ENCODE data around the gene HOXB1. TPM values are rescaled to one million over a fixed set of nuclear protein-coding genes. Genes with fewer than 3 reads are reported as not detected.

HOXB1 gene
- total and polyA plus RNA-seq, 2 experiments from 2014 or later = not detected

- H2AFZ ChIP-seq = no peak overlapping the region
- no peak overlapping the region for H3K4me2 ChIP-seq (ENCODE audit: unreplicated experiment)
- H4K20me1 ChIP-seq (ENCODE audit: insufficient read depth) = no peaks in the 10 kb centered on the region
- no peak for TF ChIP-seq EZH2phosphoT487 (IDR thresholded peaks at IDR 0.05; ENCODE audit: insufficient read depth, low read depth)
- no peak for TF ChIP-seq EZH2 (IDR thresholded peaks at IDR 0.05; ENCODE audit: insufficient read depth, poor library complexity, severe bottlenecking)
- peaks cover 34% of the 10 kb centered on the region for H3F3A ChIP-seq (ENCODE audit: insufficient read depth)
- in situ Hi-C loops (cut with MboI) = no loop called here
- H3K9me3 ChIP-seq (ENCODE audit: low read depth) = no peaks in the 10 kb centered on the region
- H3K9me2 ChIP-seq (ENCODE audit: insufficient read depth) = no peaks in the 10 kb centered on the region
- no peak for DNase-seq
- no peak overlapping the region for H3K4me3 ChIP-seq
- peaks cover 34% of the 10 kb centered on the region for H3K4me1 ChIP-seq (ENCODE audit: insufficient read depth)
- H3K79me2 ChIP-seq (ENCODE audit: insufficient read depth) = peaks cover 37% of the 10 kb centered on the region
- H3K27ac ChIP-seq = no peak overlapping the region
- WGBS, 2 experiments (ENCODE audit: low coverage in 1 of 2, low lambda C conversion rate in 2 of 2, missing lambda C conversion rate in 2 of 2) = 83 to 93% methylated on average over 16 to 68 of the region's 70 CpGs
- no peaks in the 10 kb centered on the region for H3K27me3 ChIP-seq (replicated peaks; ENCODE audit: insufficient read depth)
- no peak overlapping the region for H3K9ac ChIP-seq
- no peaks in the 10 kb centered on the region; the same call in 1 of the 2 replicates for H3K36me3 ChIP-seq (ENCODE audit: low read depth)
Observed at GRCh38 chr17:48550502-48551213, 19.8 kb upstream of the HOXB1 start.

DNA sequence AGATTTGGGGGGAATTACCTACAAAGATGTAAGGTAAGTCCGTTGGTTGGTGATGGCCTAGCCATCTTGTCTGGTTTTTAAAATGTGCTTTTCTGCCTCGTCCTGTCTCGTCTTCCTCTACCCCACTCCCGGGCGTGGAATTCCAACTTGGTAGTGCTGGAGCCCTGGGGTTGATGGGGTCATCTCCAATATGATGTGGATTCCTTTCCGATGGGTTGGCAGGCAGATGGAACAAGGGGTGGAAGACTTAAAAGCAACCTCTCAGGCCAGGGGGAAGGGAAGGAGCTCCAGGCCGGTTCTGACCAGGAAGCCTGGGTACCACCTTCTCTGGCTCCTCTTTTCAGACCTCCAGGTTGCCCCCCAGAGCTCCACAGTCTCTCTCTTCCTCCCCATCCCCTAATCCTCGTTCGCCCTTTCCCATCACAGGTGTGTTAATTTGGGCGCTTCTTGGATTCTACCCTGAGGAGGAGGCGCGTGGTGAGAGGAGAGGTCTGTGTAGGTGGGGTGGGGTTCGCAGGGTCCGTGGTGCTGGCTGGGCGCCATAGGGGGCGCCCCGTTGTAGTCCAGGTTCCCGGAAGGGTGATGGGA lies 19.2 kb upstream of the HOXB1 start:
- WGBS, 2 experiments (ENCODE audit: low coverage in 1 of 2, low lambda C conversion rate in 2 of 2, missing lambda C conversion rate in 2 of 2) = 72 to 88% methylated on average over 13 to 18 of the region's 18 CpGs
- Histone ChIP-seq H3F3A (ENCODE audit: insufficient read depth) (peaks cover 39% of the 10 kb centered on the region), H3K36me3 (ENCODE audit: low read depth) (no peaks in the 10 kb centered on the region; the same call in 1 of the 2 replicates), H3K9me2 (ENCODE audit: insufficient read depth) (no peaks in the 10 kb centered on the region), H2AFZ (no peak overlapping the region), H3K79me2 (ENCODE audit: insufficient read depth) (peaks cover 42% of the 10 kb centered on the region), H3K9ac (no peak overlapping the region), H3K4me2 (ENCODE audit: unreplicated experiment) (no peak overlapping the region), H3K9me3 (ENCODE audit: low read depth) (no peaks in the 10 kb centered on the region), H4K20me1 (ENCODE audit: insufficient read depth) (no peaks in the 10 kb centered on the region), H3K27ac (no peak overlapping the region), H3K27me3 (replicated peaks; ENCODE audit: insufficient read depth) (no peaks in the 10 kb centered on the region), H3K4me3 (no peak overlapping the region), H3K4me1 (ENCODE audit: insufficient read depth) (peaks cover 39% of the 10 kb centered on the region)
- in situ Hi-C loops (cut with MboI) = no loop called here
- DNase-seq = no peak
- TF ChIP-seq EZH2phosphoT487 (IDR thresholded peaks at IDR 0.05; ENCODE audit: insufficient read depth, low read depth) = no peak
- no peak for TF ChIP-seq EZH2 (IDR thresholded peaks at IDR 0.05; ENCODE audit: insufficient read depth, poor library complexity, severe bottlenecking)

DNA sequence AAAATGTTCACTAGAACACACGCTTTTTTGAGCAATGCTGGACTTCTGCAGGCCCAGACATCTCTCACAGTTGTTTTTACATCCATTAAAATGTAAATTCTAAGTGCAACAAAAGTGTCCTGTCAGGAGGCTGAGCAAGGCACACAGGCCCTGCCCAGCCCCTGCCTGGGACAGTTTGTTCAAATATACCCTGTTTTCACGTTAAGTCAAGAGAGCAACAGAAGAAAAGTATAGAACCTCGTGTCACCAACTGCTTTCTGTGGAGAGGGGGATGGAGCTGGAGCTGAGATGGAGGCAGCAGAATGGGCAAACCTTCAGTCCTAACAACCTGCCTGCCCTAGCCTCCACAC lies 18.4 kb upstream of the HOXB1 start:
- H3K9me3 ChIP-seq (ENCODE audit: low read depth) = no peaks in the 10 kb centered on the region
- H3K36me3 ChIP-seq (ENCODE audit: low read depth) = no peaks in the 10 kb centered on the region; the same call in 1 of the 2 replicates
- no peak overlapping the region for H3K4me2 ChIP-seq (ENCODE audit: unreplicated experiment)
- 62 to 64% methylated on average over 3 of the region's 3 CpGs for WGBS, 2 experiments (ENCODE audit: low coverage in 1 of 2, low lambda C conversion rate in 2 of 2, missing lambda C conversion rate in 2 of 2)
- H2AFZ ChIP-seq = no peak overlapping the region
- peak overlapping the region; percentile 96; the same call in 1 of the 2 replicates for H3K27ac ChIP-seq
- no peaks in the 10 kb centered on the region for H3K27me3 ChIP-seq (replicated peaks; ENCODE audit: insufficient read depth)
- H3F3A ChIP-seq (ENCODE audit: insufficient read depth) = peaks cover 39% of the 10 kb centered on the region
- H3K4me1 ChIP-seq (ENCODE audit: insufficient read depth) = peaks cover 39% of the 10 kb centered on the region
- in situ Hi-C loops (cut with MboI) = no loop called here
- no peak for DNase-seq
- H3K9ac ChIP-seq = no peak overlapping the region
- H4K20me1 ChIP-seq (ENCODE audit: insufficient read depth) = no peaks in the 10 kb centered on the region
- TF ChIP-seq EZH2 (IDR thresholded peaks at IDR 0.05; ENCODE audit: insufficient read depth, poor library complexity, severe bottlenecking) (no peak), EZH2phosphoT487 (IDR thresholded peaks at IDR 0.05; ENCODE audit: insufficient read depth, low read depth) (no peak)
- no peak overlapping the region for H3K4me3 ChIP-seq
- no peaks in the 10 kb centered on the region for H3K9me2 ChIP-seq (ENCODE audit: insufficient read depth)
- peaks cover 42% of the 10 kb centered on the region for H3K79me2 ChIP-seq (ENCODE audit: insufficient read depth)

GRCh38 chr17:48548523-48549280 lies 17.9 kb upstream of the HOXB1 start:
- H3K36me3 ChIP-seq (ENCODE audit: low read depth) = no peaks in the 10 kb centered on the region; the same call in 1 of the 2 replicates
- no peaks in the 10 kb centered on the region for H3K9me2 ChIP-seq (ENCODE audit: insufficient read depth)
- TF ChIP-seq EZH2 (IDR thresholded peaks at IDR 0.05; ENCODE audit: insufficient read depth, poor library complexity, severe bottlenecking) = no peak
- no peak for TF ChIP-seq EZH2phosphoT487 (IDR thresholded peaks at IDR 0.05; ENCODE audit: insufficient read depth, low read depth)
- peak overlapping the region; percentile 99 for H3K9ac ChIP-seq
- H2AFZ ChIP-seq = peak overlapping the region; percentile 92
- no peak for DNase-seq
- H3K9me3 ChIP-seq (ENCODE audit: low read depth) = no peaks in the 10 kb centered on the region
- H3K79me2 ChIP-seq (ENCODE audit: insufficient read depth) = peaks cover 42% of the 10 kb centered on the region
- peak overlapping the region; percentile 66 for H3K4me3 ChIP-seq
- H3K27ac ChIP-seq = peak overlapping the region; percentile 96
- H3K4me2 ChIP-seq (ENCODE audit: unreplicated experiment) = peak overlapping the region; percentile 93
- peaks cover 44% of the 10 kb centered on the region for H3F3A ChIP-seq (ENCODE audit: insufficient read depth)
- 55 to 77% methylated on average over 4 to 6 of the region's 6 CpGs for WGBS, 2 experiments (ENCODE audit: low coverage in 1 of 2, low lambda C conversion rate in 2 of 2, missing lambda C conversion rate in 2 of 2)
- H3K4me1 ChIP-seq (ENCODE audit: insufficient read depth) = peaks cover 39% of the 10 kb centered on the region
- H4K20me1 ChIP-seq (ENCODE audit: insufficient read depth) = no peaks in the 10 kb centered on the region
- H3K27me3 ChIP-seq (replicated peaks; ENCODE audit: insufficient read depth) = no peaks in the 10 kb centered on the region
- in situ Hi-C loops (cut with MboI) = no loop called here
